Activated CD8-positive, alpha-beta T cell treated with anti-CD3 and anti-CD28 coated beads for 36 hours (primary cell): Measurements from ENCODE around the gene DPYD. TPM values are rescaled to one million over a fixed set of nuclear protein-coding genes. Genes with fewer than 3 reads are reported as not detected.

ENCODE experiments used
- ATAC-seq: fragments of 200-7000 bp; cut with Tn5 transposase; one replicate; pipeline ENCODE4 v1.10.0; 2021; ENCODE audit warnings: mild to moderate bottlenecking, moderate library complexity
- CTCF ChIA-PET: fragments of 350-600 bp; sonication (Branson Sonifier 250); formaldehyde crosslinking; loops from one replicate; lab custom pipeline; 2021; ENCODE audit warnings: antibody characterized with exemption; lab: Charles Lee
- POLR2A ChIA-PET: fragments of 350-600 bp; sonication (Branson Sonifier 250); formaldehyde crosslinking; loops from one replicate; lab custom pipeline; 2021; ENCODE audit warnings: antibody characterized with exemption; lab: Charles Lee
- DNase-seq: peaks from one replicate; pipeline ENCODE4 v3.0.0-alpha.2; 2020
- H3K27ac Mint-ChIP-seq: one replicate; pipeline ENCODE4 v1.8.0; 2021; ENCODE audit warnings: mild to moderate bottlenecking, mixed read lengths
- H3K27me3 Mint-ChIP-seq: one replicate; pipeline ENCODE4 v1.8.0; 2021; ENCODE audit warnings: mixed read lengths
- H3K36me3 Mint-ChIP-seq: one replicate; pipeline ENCODE4 v1.8.0; 2021; ENCODE audit warnings: low read depth, mixed read lengths
- H3K4me1 Mint-ChIP-seq: one replicate; pipeline ENCODE4 v1.8.0; 2021; ENCODE audit warnings: low read depth, mixed read lengths
- H3K4me3 Mint-ChIP-seq: one replicate; pipeline ENCODE4 v1.8.0; 2021; ENCODE audit warnings: mild to moderate bottlenecking, moderate library complexity, mixed read lengths
- H3K9me3 Mint-ChIP-seq: one replicate; pipeline ENCODE4 v1.8.0; 2021; ENCODE audit warnings: mixed read lengths
- intact Hi-C: fragments of 100-400 bp; cut with micrococcal nuclease; formaldehyde crosslinking; loops from one replicate; pipeline ENCODE4 v1.10.0; 2022
- total RNA-seq, 2 experiments: library from RNA; stranded (reverse); gene quantifications; one replicate each; pipeline ENCODE4 v1.2.3, GENCODE V29; 2021
- TF ChIP-seq, protein P1 (sequence below): fragments of 200-600 bp; IDR thresholded peaks from one replicate; pipeline ENCODE4 v1.8.0; 2022; ENCODE audit warnings: antibody characterized with exemption, mild to moderate bottlenecking

The DPYD gene
- total RNA-seq, 2 experiments from 2014 or later = 10.7 to 10.8 TPM

DNA sequence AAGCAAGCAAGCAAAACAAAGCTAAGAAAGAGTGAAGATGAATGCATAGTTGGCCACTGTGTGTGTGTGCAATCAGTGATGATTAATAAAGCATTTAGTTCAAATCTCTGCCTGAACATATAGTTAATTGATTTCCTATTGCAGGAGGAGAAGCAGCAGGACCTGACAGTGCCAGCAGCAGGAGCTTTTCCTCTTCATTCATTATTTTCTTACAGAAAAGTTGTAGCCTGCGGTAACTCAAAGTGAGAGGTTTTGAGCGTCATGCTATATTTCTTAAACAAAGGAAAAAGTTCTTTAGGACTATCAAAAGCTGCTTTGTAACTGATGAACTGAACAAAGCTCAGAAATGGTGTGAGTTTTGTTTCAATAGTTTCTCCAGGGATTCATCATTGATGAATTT is 819.3 kb downstream of the DPYD start:
- POLR2A ChIA-PET = no interaction called here
- Mint-ChIP-seq H3K9me3 (peaks cover 1% of the 10 kb centered on the region), H3K36me3 (peaks cover 17% of the 10 kb centered on the region), H3K27ac (no peak overlapping the region), H3K4me1 (no peaks in the 10 kb centered on the region), H3K27me3 (no peaks in the 10 kb centered on the region), H3K4me3 (no peak overlapping the region)
- intact Hi-C loops = no loop called here
- DNase-seq (no peak), ATAC-seq (no peak)
- TF ChIP-seq, protein P1, sequence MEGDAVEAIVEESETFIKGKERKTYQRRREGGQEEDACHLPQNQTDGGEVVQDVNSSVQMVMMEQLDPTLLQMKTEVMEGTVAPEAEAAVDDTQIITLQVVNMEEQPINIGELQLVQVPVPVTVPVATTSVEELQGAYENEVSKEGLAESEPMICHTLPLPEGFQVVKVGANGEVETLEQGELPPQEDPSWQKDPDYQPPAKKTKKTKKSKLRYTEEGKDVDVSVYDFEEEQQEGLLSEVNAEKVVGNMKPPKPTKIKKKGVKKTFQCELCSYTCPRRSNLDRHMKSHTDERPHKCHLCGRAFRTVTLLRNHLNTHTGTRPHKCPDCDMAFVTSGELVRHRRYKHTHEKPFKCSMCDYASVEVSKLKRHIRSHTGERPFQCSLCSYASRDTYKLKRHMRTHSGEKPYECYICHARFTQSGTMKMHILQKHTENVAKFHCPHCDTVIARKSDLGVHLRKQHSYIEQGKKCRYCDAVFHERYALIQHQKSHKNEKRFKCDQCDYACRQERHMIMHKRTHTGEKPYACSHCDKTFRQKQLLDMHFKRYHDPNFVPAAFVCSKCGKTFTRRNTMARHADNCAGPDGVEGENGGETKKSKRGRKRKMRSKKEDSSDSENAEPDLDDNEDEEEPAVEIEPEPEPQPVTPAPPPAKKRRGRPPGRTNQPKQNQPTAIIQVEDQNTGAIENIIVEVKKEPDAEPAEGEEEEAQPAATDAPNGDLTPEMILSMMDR = no peak
- CTCF ChIA-PET = no interaction called here

DNA sequence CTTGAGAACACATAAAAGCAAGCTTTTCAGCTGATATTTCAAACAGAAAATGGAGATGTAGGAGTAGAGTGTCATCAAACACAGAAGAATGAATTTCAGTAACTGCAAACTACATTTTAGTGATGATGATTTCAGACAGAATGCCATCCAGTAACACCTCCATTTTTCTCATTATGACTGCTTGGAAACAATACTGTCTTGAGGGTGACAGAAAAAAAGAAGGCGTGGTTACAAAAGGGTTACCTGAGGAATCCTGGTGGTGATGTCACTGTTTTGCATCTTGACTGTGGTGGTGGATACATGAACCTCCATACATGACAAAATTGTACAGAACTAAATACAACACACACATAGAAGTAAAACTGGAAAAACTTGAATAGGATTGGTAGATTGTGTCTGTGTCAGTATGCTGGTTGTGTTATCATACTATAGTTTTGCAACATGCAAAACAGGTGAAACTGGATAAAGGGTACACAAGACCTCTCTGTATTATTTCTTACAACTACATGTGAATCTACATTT is 823.4 kb downstream of the DPYD start:
- Mint-ChIP-seq H3K4me1 (no peaks in the 10 kb centered on the region), H3K9me3 (no peaks in the 10 kb centered on the region), H3K4me3 (no peak overlapping the region), H3K27ac (no peak overlapping the region), H3K27me3 (no peaks in the 10 kb centered on the region), H3K36me3 (peaks cover 10% of the 10 kb centered on the region)
- ATAC-seq (no peak), DNase-seq (no peak)
- intact Hi-C loops = no loop called here
- ChIA-PET POLR2A (no interaction called here), CTCF (no interaction called here)
- TF ChIP-seq, protein P1 = no peak

DNA sequence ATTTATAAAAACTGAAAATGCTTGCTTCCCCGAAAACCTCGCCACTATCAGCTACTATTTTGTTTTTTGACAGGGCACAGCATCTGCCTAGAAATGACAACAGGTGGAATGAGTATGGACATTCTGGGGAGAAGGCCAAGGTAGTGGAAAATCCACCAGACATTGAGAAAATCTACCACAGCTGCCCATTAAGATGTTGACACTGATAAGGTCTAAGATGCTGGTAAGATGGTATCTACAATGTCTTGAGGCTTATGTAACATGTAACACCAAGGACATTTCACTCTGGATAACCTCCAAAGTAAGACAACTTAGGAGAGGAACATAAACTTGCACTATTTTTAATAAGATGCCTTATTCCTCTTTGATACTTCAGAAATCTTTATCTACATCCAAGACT is 825.1 kb downstream of the DPYD start:
- Mint-ChIP-seq H3K4me1 (no peaks in the 10 kb centered on the region), H3K27ac (no peak overlapping the region), H3K27me3 (no peaks in the 10 kb centered on the region), H3K36me3 (peaks cover 10% of the 10 kb centered on the region), H3K4me3 (no peak overlapping the region), H3K9me3 (no peaks in the 10 kb centered on the region)
- ChIA-PET POLR2A (no interaction called here), CTCF (no interaction called here)
- TF ChIP-seq, protein P1 = no peak
- intact Hi-C loops = no loop called here
- no peak for DNase-seq
- ATAC-seq = no peak

DNA sequence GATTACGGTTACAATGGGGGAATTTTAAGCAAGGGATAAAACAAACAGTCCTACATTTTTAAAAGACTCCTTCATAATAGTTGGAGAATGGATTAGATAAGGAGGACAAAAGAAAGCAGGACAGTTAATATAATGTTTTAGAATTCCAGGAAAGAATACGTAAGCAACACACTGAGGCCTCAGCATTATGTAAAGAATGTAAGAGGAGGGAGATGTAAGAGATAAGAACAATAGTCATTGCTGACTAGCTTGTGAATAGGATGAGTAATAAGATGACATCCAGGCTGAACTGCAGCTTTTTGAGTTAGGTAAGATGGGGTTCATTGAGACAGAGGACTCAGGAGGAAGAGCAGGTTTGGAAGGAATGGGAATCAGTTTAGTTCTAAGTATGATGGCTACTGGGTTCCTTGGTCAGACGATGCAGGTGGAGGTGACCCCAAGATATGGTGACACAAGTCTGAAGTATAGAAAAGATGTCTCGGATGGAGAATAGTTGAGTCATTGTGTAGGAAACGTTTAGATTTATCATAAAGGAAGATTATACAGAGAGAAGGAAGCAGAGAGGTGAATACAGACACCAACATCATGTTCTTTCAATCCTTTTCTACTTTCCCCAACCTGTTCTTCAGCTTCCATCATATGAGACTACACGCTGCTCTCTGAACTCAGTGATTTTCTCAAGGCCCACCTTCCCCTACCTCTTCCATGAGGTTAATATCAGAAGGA is 826.4 kb downstream of the DPYD start:
- Mint-ChIP-seq H3K36me3 (peaks cover 10% of the 10 kb centered on the region), H3K9me3 (no peaks in the 10 kb centered on the region), H3K27ac (no peak overlapping the region), H3K4me3 (no peak overlapping the region), H3K4me1 (no peaks in the 10 kb centered on the region), H3K27me3 (no peaks in the 10 kb centered on the region)
- POLR2A ChIA-PET = no interaction called here
- CTCF ChIA-PET = no interaction called here
- ATAC-seq (no peak), DNase-seq (no peak)
- TF ChIP-seq, protein P1 = no peak
- intact Hi-C loops = no loop called here

DNA sequence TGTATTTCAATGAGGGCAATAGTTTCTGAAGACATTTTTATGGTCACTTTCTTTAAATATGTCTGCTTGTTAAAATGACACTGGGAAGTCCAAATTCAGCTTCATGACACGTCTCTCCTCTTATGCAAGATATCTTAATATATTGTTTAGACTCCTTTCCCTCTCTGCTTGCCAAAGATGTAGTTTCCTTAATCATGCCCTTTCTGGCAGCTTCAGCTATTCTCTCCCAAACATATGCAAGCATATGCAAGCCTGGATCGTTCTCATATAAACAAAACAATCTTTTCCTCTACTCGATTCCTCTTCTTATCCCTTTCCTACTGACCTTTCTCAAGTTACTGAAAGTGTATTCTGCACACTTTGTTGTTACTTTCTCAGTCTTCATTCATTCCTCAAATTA is 827.1 kb downstream of the DPYD start:
- CTCF ChIA-PET = no interaction called here
- Mint-ChIP-seq H3K4me1 (no peaks in the 10 kb centered on the region), H3K27me3 (no peaks in the 10 kb centered on the region), H3K4me3 (no peak overlapping the region), H3K36me3 (peaks cover 10% of the 10 kb centered on the region), H3K27ac (no peak overlapping the region), H3K9me3 (no peaks in the 10 kb centered on the region)
- POLR2A ChIA-PET = no interaction called here
- TF ChIP-seq, protein P1 = no peak
- intact Hi-C loops = no loop called here
- DNase-seq (no peak), ATAC-seq (no peak)
